ENCODE results near the gene USP3.

USP3 gene

DNA sequence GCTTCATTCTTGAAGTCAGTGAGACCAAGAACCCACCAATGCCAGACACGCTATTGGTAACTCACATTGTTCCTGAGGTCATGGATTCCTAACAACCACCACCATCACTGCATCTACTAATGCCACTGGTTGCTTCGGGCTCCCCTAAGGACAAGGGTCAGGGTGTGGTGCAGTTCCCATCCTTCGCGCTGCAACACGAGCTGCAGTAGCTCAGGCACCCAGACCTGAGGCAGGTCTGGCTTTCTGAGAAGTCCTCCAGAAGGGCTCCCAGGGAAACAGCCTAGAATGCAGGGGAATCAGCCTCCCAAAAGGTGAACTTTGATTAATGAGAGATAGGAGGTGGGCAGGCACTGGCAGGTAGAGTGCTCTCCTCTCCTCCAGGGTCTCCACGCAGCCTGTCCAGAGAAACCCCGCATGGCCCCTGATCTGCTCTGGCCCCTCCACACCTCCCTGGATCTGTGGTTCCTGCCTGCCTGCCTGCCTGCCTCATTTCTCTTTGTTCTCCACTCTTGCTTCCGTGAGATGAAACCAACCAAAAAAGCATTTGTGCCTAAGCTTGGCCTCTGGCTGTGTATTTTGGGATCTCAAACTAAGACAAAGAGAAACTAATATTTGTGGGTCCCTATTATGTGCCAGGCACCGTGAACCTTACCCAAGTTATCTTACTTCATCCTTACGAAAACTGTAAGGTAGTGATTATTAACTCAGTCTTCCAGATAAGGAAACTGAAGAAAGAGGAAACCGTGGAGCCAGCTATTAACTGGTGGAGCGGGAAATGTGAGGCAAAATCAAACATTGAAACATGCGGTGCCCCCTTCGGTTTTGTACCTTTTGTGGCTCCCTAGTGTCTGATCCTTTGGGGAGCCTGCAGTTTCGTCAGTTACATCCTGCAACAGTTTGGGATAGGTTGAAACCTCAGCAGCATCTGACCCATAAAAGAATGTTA is 43.9 kb upstream of the USP3 start:
- TF ChIP-seq, protein P1, sequence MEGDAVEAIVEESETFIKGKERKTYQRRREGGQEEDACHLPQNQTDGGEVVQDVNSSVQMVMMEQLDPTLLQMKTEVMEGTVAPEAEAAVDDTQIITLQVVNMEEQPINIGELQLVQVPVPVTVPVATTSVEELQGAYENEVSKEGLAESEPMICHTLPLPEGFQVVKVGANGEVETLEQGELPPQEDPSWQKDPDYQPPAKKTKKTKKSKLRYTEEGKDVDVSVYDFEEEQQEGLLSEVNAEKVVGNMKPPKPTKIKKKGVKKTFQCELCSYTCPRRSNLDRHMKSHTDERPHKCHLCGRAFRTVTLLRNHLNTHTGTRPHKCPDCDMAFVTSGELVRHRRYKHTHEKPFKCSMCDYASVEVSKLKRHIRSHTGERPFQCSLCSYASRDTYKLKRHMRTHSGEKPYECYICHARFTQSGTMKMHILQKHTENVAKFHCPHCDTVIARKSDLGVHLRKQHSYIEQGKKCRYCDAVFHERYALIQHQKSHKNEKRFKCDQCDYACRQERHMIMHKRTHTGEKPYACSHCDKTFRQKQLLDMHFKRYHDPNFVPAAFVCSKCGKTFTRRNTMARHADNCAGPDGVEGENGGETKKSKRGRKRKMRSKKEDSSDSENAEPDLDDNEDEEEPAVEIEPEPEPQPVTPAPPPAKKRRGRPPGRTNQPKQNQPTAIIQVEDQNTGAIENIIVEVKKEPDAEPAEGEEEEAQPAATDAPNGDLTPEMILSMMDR (IDR thresholded peaks at IDR 0.05; ENCODE audit: insufficient read depth, low read length, poor library complexity, severe bottlenecking) = no peak
- no peaks in the 10 kb centered on the region for H3K36me3 ChIP-seq (ENCODE audit: control insufficient read depth, insufficient read depth, low read length)
- DNase-seq (ENCODE audit: extremely low read depth, insufficient read length) = no peak
- H3K27me3 ChIP-seq (replicated peaks; ENCODE audit: control insufficient read depth, insufficient read depth, low read length) = no peaks in the 10 kb centered on the region
- no peak overlapping the region for H3K4me3 ChIP-seq (replicated peaks; ENCODE audit: low read depth, low read length)

DNA sequence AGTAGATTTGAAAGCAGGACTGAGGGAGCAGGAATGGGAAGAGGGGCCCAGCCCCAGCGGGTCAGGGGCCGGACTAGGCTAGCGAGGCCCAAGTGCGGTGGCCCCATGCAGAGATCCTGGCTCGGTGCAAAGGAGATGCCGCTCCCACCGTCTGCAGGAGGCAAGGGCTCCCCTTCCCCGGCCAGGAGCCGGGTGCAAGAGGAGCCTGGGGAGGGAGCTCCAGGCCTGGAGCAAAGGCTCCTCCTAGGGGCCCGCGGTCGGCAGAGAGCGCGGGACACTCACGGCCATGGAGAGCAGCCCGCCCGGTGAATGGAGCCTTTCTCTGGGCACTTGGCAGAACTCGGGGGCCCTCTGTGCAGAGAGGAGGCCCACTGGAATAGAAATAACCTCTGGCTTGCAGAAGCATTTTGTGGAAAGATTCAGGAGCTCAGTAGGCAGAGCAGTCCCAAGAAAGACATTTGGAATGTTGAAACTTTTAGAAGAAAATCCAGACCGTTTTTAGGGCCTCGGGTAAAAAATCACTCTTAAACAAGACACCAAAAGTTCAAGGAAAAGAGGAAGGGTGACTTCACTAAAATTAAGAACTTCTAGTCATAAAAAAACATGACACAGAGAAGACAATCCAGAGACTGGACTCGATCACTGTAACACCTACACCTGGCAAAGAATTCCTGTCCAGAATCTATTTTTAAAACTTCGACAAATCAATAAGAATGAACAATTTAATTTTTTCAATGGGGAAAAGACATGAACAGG is 43.0 kb upstream of the USP3 start:
- no peak overlapping the region for H3K4me3 ChIP-seq (replicated peaks; ENCODE audit: low read depth, low read length)
- no peaks in the 10 kb centered on the region for H3K36me3 ChIP-seq (ENCODE audit: control insufficient read depth, insufficient read depth, low read length)
- TF ChIP-seq, protein P1 (IDR thresholded peaks at IDR 0.05; ENCODE audit: insufficient read depth, low read length, poor library complexity, severe bottlenecking) = no peak
- no peak for DNase-seq (ENCODE audit: extremely low read depth, insufficient read length)
- no peaks in the 10 kb centered on the region for H3K27me3 ChIP-seq (replicated peaks; ENCODE audit: control insufficient read depth, insufficient read depth, low read length)

DNA sequence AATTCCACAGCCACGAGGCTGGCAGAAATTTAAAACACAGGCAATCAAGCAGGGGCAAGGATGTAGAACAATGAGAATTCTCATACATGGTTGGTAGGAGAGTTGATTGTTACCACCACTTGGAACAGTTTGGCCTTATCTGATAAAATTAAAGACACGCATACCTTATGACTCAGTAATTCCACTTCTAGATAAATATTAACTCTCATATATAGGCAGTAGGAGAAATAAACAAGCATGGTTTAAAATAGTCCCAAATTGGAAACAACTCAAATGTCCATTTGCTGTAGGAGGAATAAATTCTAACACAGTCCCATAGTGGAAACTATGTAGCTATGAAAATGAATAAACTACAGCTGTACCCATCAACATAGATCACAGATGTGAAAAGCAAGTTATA is 42.3 kb upstream of the USP3 start:
- H3K4me3 ChIP-seq (replicated peaks; ENCODE audit: low read depth, low read length) = no peak overlapping the region
- H3K27me3 ChIP-seq (replicated peaks; ENCODE audit: control insufficient read depth, insufficient read depth, low read length) = no peaks in the 10 kb centered on the region
- no peak for DNase-seq (ENCODE audit: extremely low read depth, insufficient read length)
- TF ChIP-seq, protein P1 (IDR thresholded peaks at IDR 0.05; ENCODE audit: insufficient read depth, low read length, poor library complexity, severe bottlenecking) = no peak
- no peaks in the 10 kb centered on the region for H3K36me3 ChIP-seq (ENCODE audit: control insufficient read depth, insufficient read depth, low read length)

DNA sequence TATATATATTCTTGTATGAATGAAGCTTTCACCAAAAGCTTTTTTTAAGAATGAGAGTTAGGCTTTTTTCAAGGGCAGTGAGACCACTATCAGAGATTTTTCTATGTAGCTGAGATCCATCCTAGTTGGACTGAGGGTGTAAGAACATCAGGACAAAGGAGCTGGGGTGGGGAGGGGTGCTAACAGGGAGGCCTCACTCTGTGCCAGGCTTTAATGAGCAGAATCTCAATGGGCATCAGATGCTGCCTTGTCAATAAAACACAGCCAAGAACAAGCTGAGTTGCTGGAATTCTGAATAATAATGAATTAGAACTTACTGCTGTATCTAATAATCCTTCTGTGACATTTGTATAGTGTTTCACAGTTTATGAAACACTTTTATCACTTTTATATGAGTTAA is 41.4 kb upstream of the USP3 start:
- DNase-seq (ENCODE audit: extremely low read depth, insufficient read length) = no peak
- Histone ChIP-seq H3K4me3 (replicated peaks; ENCODE audit: low read depth, low read length) (no peak overlapping the region), H3K27me3 (replicated peaks; ENCODE audit: control insufficient read depth, insufficient read depth, low read length) (no peaks in the 10 kb centered on the region), H3K36me3 (ENCODE audit: control insufficient read depth, insufficient read depth, low read length) (no peaks in the 10 kb centered on the region)
- TF ChIP-seq, protein P1 (IDR thresholded peaks at IDR 0.05; ENCODE audit: insufficient read depth, low read length, poor library complexity, severe bottlenecking) = no peak

DNA sequence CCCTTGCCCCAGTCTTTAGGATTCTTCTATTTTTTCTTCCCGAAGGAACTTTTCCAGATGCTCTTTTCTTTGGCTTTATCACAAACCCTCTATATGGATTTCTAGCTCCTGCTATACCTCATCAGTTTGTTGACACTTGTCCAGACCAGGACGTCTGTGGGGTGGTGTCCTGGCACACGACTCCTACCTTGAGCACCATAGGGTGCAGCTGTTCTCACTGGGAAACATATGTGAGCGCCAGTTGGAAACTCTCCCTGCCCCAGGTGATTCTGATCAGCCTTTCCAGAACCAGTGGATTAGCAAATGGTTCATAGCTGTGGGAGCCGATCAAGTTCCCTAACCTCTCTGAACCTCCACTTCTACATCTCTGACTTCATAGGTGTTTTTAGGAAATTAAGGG is 40.6 kb upstream of the USP3 start:
- Histone ChIP-seq H3K36me3 (ENCODE audit: control insufficient read depth, insufficient read depth, low read length) (no peaks in the 10 kb centered on the region), H3K4me3 (replicated peaks; ENCODE audit: low read depth, low read length) (no peak overlapping the region), H3K27me3 (replicated peaks; ENCODE audit: control insufficient read depth, insufficient read depth, low read length) (no peaks in the 10 kb centered on the region)
- DNase-seq (ENCODE audit: extremely low read depth, insufficient read length) = no peak
- TF ChIP-seq, protein P1 (IDR thresholded peaks at IDR 0.05; ENCODE audit: insufficient read depth, low read length, poor library complexity, severe bottlenecking) = no peak

All from GM06990 (cell line).